ENCODE measurements around the gene CPED1.

- TF ChIP-seq, protein P1, sequence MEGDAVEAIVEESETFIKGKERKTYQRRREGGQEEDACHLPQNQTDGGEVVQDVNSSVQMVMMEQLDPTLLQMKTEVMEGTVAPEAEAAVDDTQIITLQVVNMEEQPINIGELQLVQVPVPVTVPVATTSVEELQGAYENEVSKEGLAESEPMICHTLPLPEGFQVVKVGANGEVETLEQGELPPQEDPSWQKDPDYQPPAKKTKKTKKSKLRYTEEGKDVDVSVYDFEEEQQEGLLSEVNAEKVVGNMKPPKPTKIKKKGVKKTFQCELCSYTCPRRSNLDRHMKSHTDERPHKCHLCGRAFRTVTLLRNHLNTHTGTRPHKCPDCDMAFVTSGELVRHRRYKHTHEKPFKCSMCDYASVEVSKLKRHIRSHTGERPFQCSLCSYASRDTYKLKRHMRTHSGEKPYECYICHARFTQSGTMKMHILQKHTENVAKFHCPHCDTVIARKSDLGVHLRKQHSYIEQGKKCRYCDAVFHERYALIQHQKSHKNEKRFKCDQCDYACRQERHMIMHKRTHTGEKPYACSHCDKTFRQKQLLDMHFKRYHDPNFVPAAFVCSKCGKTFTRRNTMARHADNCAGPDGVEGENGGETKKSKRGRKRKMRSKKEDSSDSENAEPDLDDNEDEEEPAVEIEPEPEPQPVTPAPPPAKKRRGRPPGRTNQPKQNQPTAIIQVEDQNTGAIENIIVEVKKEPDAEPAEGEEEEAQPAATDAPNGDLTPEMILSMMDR (IDR thresholded peaks at IDR 0.05), result no peak
- TF ChIP-seq EP300 (IDR thresholded peaks at IDR 0.05), result no peak
Measured at GRCh38 chr7:121166916-121167315, 178.4 kb downstream of the CPED1 start.

Data from tibial nerve (tissue), 4 donors.